Loucy (cell line): ENCODE measurements around the gene AP1G1.

Source experiments
- H2AFZ ChIP-seq: fragments of 200-600 bp; sonication (generic); 2 replicates; pipeline ENCODE4 v1.6.0; 2016; ENCODE audit warnings: antibody characterized with exemption, mild to moderate bottlenecking, low read length, moderate library complexity
- H3F3A ChIP-seq: fragments of 200-600 bp; 2 replicates; pipeline ENCODE4 v1.6.0; 2016; ENCODE audit warnings: antibody characterized with exemption, low read depth, mild to moderate bottlenecking
- H3K27me3 ChIP-seq: fragments of 200-600 bp; sonication (generic); 2 replicates; pipeline ENCODE4 v1.6.1; 2014; ENCODE audit warnings: low read length, mild to moderate bottlenecking; ENCODE audit not compliant: insufficient read depth, poor library complexity, severe bottlenecking
- H3K36me3 ChIP-seq: fragments of 200-600 bp; sonication (generic); 2 replicates; pipeline ENCODE4 v1.6.1; 2016; ENCODE audit warnings: low read length; ENCODE audit not compliant: insufficient read depth
- H3K4me1 ChIP-seq: fragments of 200-600 bp; sonication (generic); 2 replicates; pipeline ENCODE4 v1.5.1; 2014; ENCODE audit warnings: low read length, mild to moderate bottlenecking; ENCODE audit not compliant: insufficient read depth, poor library complexity, severe bottlenecking
- H3K4me2 ChIP-seq: fragments of 200-600 bp; sonication (generic); 2 replicates; pipeline ENCODE4 v1.6.0; 2014; ENCODE audit warnings: antibody characterized with exemption, low read length, low read depth, mild to moderate bottlenecking; ENCODE audit not compliant: poor library complexity, severe bottlenecking
- H3K4me3 ChIP-seq: fragments of 200-600 bp; sonication (generic); 2 replicates; pipeline ENCODE4 v1.5.1; 2014; ENCODE audit warnings: low read length, mild to moderate bottlenecking, mixed read lengths; ENCODE audit not compliant: poor library complexity, severe bottlenecking
- H3K79me2 ChIP-seq: fragments of 200-600 bp; sonication (generic); 2 replicates; pipeline ENCODE4 v1.6.1; 2014; ENCODE audit warnings: low read length; ENCODE audit not compliant: insufficient read depth
- H3K9ac ChIP-seq: fragments of 200-600 bp; sonication (generic); 2 replicates; pipeline ENCODE4 v1.6.0; 2014; ENCODE audit warnings: mild to moderate bottlenecking, low read depth, low read length, moderate library complexity; ENCODE audit not compliant: poor library complexity, severe bottlenecking
- H3K9me2 ChIP-seq: fragments of 200-600 bp; sonication (generic); replicated peaks from 2 replicates; pipeline ENCODE4 v1.6.1; 2016; ENCODE audit warnings: low read depth, low read length, mixed read lengths
- H3K9me3 ChIP-seq: fragments of 200-600 bp; sonication (generic); 2 replicates; pipeline ENCODE4 v1.6.1; 2014; ENCODE audit warnings: mild to moderate bottlenecking, antibody characterized with exemption, low read length, low read depth; ENCODE audit not compliant: insufficient read depth
- H4K20me1 ChIP-seq: fragments of 200-600 bp; sonication (generic); 2 replicates; pipeline ENCODE4 v1.6.0; 2014; ENCODE audit warnings: antibody characterized with exemption, low read length, mild to moderate bottlenecking; ENCODE audit not compliant: insufficient read depth, poor library complexity, severe bottlenecking
- EZH2phosphoT487 ChIP-seq: fragments of 200-600 bp; IDR thresholded peaks from 2 replicates; pipeline ENCODE4 v1.6.1; 2018; ENCODE audit warnings: antibody characterized with exemption, mild to moderate bottlenecking, moderate library complexity, borderline replicate concordance
- TF ChIP-seq, protein P1 (sequence below): fragments of 200-600 bp; sonication (generic); conservative IDR thresholded peaks from 2 replicates; pipeline ENCODE4 v1.5.1; 2014; ENCODE audit warnings: mild to moderate bottlenecking, antibody characterized with exemption, low read length

The AP1G1 gene

DNA sequence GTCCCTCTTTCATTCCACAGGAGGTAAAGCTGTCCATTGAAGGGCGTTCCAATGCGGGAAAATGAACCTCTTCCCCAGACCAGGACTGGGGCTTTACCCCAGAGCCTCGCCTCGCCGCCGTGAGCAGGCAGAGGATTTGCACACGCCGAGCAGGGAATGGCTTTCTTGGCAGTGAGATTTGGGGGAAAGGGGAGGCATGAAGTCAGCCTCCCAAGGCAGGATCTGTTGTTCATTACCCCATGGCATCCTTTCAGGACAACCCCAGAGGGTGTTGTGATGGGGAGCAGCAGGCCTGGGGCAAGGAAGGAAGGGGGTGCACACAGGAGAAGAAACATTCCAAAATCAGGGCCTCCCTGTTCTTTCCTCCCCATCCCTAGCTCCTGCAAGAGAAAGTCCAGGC, 43.1 kb upstream of the AP1G1 start:
- Histone ChIP-seq H3K4me2 (peak overlapping the region; percentile 19), H3K79me2 (peaks cover 19% of the 10 kb centered on the region), H3K9me3 (no peaks in the 10 kb centered on the region), H2AFZ (no peak overlapping the region), H3K4me1 (peaks cover 18% of the 10 kb centered on the region), H3K9ac (no peak overlapping the region), H3F3A (no peaks in the 10 kb centered on the region), H3K4me3 (no peak overlapping the region), H3K36me3 (peaks cover 20% of the 10 kb centered on the region; the same call in 1 of the 2 replicates), H4K20me1 (peaks cover 2% of the 10 kb centered on the region), H3K27me3 (no peaks in the 10 kb centered on the region), H3K9me2 (no peaks in the 10 kb centered on the region)
- TF ChIP-seq EZH2phosphoT487: no peak

DNA sequence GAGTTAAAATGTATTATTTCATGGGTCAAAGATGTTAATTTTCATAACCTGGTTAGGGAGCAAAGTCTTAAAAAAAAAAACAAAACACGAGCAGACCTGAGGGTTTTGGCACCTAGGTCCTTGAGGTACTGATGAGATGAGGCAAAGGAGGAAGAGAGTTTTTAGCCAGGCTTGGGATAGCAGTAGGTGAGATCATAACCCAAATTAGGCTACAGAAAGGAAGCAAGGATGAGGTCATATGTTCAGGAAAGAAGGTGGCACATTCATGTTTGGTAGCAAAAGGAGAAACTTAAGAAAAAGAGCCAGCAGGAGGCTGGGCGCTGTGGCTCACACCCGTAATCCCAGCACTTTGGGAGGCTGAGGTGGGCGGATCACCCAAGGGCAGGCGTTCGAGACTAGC, 40.0 kb upstream of the AP1G1 start:
- H3K4me2 ChIP-seq: peak overlapping the region; percentile 98
- no peak overlapping the region for H2AFZ ChIP-seq
- no peaks in the 10 kb centered on the region for H3K9me2 ChIP-seq
- TF ChIP-seq, protein P1, sequence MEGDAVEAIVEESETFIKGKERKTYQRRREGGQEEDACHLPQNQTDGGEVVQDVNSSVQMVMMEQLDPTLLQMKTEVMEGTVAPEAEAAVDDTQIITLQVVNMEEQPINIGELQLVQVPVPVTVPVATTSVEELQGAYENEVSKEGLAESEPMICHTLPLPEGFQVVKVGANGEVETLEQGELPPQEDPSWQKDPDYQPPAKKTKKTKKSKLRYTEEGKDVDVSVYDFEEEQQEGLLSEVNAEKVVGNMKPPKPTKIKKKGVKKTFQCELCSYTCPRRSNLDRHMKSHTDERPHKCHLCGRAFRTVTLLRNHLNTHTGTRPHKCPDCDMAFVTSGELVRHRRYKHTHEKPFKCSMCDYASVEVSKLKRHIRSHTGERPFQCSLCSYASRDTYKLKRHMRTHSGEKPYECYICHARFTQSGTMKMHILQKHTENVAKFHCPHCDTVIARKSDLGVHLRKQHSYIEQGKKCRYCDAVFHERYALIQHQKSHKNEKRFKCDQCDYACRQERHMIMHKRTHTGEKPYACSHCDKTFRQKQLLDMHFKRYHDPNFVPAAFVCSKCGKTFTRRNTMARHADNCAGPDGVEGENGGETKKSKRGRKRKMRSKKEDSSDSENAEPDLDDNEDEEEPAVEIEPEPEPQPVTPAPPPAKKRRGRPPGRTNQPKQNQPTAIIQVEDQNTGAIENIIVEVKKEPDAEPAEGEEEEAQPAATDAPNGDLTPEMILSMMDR: no peak
- no peak for TF ChIP-seq EZH2phosphoT487
- no peaks in the 10 kb centered on the region for H3K9me3 ChIP-seq
- peaks cover 17% of the 10 kb centered on the region for H3K4me1 ChIP-seq
- peaks cover 20% of the 10 kb centered on the region; the same call in 1 of the 2 replicates for H3K36me3 ChIP-seq
- no peaks in the 10 kb centered on the region for H3F3A ChIP-seq
- peaks cover 28% of the 10 kb centered on the region for H3K79me2 ChIP-seq
- H4K20me1 ChIP-seq: peaks cover 11% of the 10 kb centered on the region
- no peak overlapping the region for H3K4me3 ChIP-seq
- no peaks in the 10 kb centered on the region for H3K27me3 ChIP-seq
- H3K9ac ChIP-seq: no peak overlapping the region

DNA sequence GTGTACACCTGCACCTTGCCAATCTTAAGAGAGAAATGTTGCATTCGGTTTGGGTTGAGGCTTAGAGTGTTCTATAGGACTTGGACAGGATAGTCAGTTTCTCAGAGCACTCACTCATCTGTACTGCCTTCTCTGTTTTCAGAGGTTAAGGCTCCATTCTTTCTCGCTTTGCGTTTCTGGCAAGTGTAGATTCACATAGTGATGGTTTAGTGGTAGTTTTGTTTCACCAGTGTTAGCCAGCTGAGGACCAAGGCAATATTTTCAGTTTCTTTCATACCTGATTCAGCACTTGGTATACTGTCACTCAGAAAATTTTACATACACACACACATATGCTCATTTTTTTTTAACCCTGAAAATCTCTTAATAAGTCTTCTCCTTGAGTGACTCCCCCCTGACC, 38.5 kb upstream of the AP1G1 start:
- Histone ChIP-seq H3K36me3 (peaks cover 20% of the 10 kb centered on the region; the same call in 1 of the 2 replicates), H3K4me3 (peak overlapping the region; percentile 95), H3K4me1 (peaks cover 17% of the 10 kb centered on the region), H4K20me1 (peaks cover 11% of the 10 kb centered on the region), H2AFZ (no peak overlapping the region), H3K79me2 (peaks cover 28% of the 10 kb centered on the region), H3K27me3 (no peaks in the 10 kb centered on the region), H3K9me2 (no peaks in the 10 kb centered on the region), H3K4me2 (peak overlapping the region; percentile 98), H3K9ac (peak overlapping the region; percentile 82), H3F3A (no peaks in the 10 kb centered on the region), H3K9me3 (no peaks in the 10 kb centered on the region)
- no peak for TF ChIP-seq EZH2phosphoT487

DNA sequence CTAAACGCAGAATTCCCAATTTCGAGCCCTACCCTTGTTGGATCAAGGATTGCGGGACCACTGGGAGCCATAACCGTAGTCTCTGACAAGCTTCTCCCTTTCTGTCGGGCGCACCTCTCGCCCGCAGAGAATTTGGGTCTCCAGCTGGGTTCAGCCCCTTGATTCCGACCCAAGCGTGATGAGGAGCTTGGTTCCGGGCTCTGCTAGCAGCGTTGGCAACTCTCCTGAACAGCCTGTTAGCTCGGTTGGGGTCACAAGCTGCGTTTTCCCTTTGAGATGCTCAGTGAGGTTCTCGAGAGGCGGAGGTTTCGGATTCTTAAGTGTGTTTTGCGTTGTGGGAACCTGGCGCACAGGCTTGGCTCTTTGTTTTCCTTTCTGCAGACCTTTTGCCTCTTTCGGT, 37.8 kb upstream of the AP1G1 start:
- H3K9me3 ChIP-seq: no peaks in the 10 kb centered on the region
- TF ChIP-seq, protein P1: no peak
- TF ChIP-seq EZH2phosphoT487: no peak
- H3K4me3 ChIP-seq: peak overlapping the region; percentile 95
- peaks cover 17% of the 10 kb centered on the region; the same call in 1 of the 2 replicates for H3K36me3 ChIP-seq
- peak overlapping the region; percentile 92 for H2AFZ ChIP-seq
- H3F3A ChIP-seq: no peaks in the 10 kb centered on the region
- H4K20me1 ChIP-seq: peaks cover 11% of the 10 kb centered on the region
- H3K27me3 ChIP-seq: no peaks in the 10 kb centered on the region
- peaks cover 28% of the 10 kb centered on the region for H3K79me2 ChIP-seq
- no peaks in the 10 kb centered on the region for H3K9me2 ChIP-seq
- H3K4me1 ChIP-seq: peaks cover 17% of the 10 kb centered on the region
- H3K4me2 ChIP-seq: peak overlapping the region; percentile 98
- peak overlapping the region; percentile 82 for H3K9ac ChIP-seq
